GM18951 (cell line): ENCODE data around the gene SEC14L6.

Source experiments
- POLR2A ChIP-seq: IDR thresholded peaks from 4 replicates; pipeline ENCODE4 v1.6.1; 2011; ENCODE audit warnings: mild to moderate bottlenecking; ENCODE audit not compliant: insufficient read length, insufficient read depth; ENCODE audit errors: extremely low read depth
- in situ Hi-C: fragments of 300-500 bp; cut with MboI; formaldehyde crosslinking; loops from one replicate; pipeline ENCODE4 v1.12.0; 2022; ENCODE audit warnings: low sequenced_read_pairs, mixed read lengths, inconsistent platforms; ENCODE audit not compliant: unreplicated experiment

Gene SEC14L6

GRCh38 chr22:30507670-30508069, 38.9 kb downstream of the SEC14L6 start:
- TF ChIP-seq POLR2A: no peak
- in situ Hi-C loops: no loop called here

GRCh38 chr22:30506507-30506968, 40.0 kb downstream of the SEC14L6 start:
- TF ChIP-seq POLR2A: no peak
- in situ Hi-C loops: no loop called here

- no peak for TF ChIP-seq POLR2A
- in situ Hi-C loops: no loop called here
Measured at GRCh38 chr22:30503551-30503950, 43.0 kb downstream of the SEC14L6 start.

GRCh38 chr22:30502911-30503310, 43.6 kb downstream of the SEC14L6 start:
- in situ Hi-C loops: no loop called here
- no peak for TF ChIP-seq POLR2A

GRCh38 chr22:30502153-30502552, 44.4 kb downstream of the SEC14L6 start:
- in situ Hi-C loops: no loop called here
- TF ChIP-seq POLR2A: no peak

GRCh38 chr22:30500628-30501027, 45.9 kb downstream of the SEC14L6 start:
- no peak for TF ChIP-seq POLR2A
- in situ Hi-C loops: no loop called here

- in situ Hi-C loops: loop anchor here (25.0 kb wide), 1 partner anchor 385 kb away; no protein-coding TSS in a partner anchor
- no peak for TF ChIP-seq POLR2A
Measured at GRCh38 chr22:30497466-30498150, 48.9 kb downstream of the SEC14L6 start.

GRCh38 chr22:30495041-30495784, 51.3 kb downstream of the SEC14L6 start:
- TF ChIP-seq POLR2A: no peak
- in situ Hi-C loops: loop anchor here (25.0 kb wide), 1 partner anchor 383 kb away; no protein-coding TSS in a partner anchor

GRCh38 chr22:30492144-30492543, 54.4 kb downstream of the SEC14L6 start:
- in situ Hi-C loops: loop anchor here (25.0 kb wide), 1 partner anchor 380 kb away; no protein-coding TSS in a partner anchor
- no peak for TF ChIP-seq POLR2A

GRCh38 chr22:30491381-30491780, 55.2 kb downstream of the SEC14L6 start:
- TF ChIP-seq POLR2A: no peak
- in situ Hi-C loops: loop anchor here (25.0 kb wide), 1 partner anchor 379 kb away; no protein-coding TSS in a partner anchor

- TF ChIP-seq POLR2A: no peak
- in situ Hi-C loops: loop anchor here (25.0 kb wide), 1 partner anchor 378 kb away; no protein-coding TSS in a partner anchor
Measured at GRCh38 chr22:30490399-30490798, 56.1 kb downstream of the SEC14L6 start.

- TF ChIP-seq POLR2A: no peak
- in situ Hi-C loops: loop anchor here (10.0 to 25.0 kb wide), 2 partner anchors 93 to 376 kb away; partner anchors contain the start of gene SEC14L2
Measured at GRCh38 chr22:30488121-30488520, 58.4 kb downstream of the SEC14L6 start.

- TF ChIP-seq POLR2A: no peak
- in situ Hi-C loops: loop anchor here (10.0 to 25.0 kb wide), 2 partner anchors 92 to 374 kb away; partner anchors contain the start of gene SEC14L2
Measured at GRCh38 chr22:30486661-30487115, 59.9 kb downstream of the SEC14L6 start.
